Measurements from ENCODE around the gene LVRN.

DNA sequence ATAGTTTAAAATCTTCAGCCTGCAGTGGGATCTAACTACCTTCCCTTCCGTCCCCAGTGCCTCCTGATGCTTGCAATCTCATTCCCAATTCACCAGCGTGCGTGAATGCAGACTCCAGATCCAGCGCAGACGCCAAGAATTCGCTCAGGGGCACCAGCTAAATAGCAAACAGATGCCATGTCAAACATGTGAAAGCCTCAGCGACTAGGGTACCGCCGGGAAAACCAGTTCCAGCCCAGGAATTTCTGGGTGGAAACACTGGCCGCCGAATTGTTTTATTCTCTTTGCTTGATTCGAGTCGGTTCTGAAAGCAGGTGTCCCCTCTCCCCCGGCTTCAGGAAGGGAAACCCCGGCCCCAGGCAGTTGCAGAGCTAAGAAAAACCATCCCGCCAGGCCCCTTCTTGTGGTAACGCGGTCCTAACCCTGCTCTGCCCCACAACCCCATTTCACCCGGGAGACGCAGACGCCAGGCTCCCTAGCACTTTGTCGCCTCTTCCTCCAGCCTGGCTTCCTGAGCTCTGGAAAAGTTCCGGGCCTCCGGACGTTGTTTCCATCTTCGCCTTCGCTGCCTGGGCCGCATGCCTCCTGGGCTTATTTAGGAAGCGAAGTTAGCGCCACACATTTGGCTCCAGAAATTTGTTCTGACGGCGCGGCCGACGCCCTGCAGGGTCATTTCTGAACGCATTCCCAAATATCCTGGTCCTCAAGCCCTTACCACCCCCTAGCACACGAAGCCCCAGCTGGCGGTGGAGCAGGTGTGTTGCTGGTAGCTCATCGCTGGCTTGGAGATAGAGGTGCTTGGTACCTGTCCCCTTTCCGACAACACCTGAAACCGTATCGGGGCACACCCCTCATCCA lies 665 bp upstream of the LVRN start:
- TF ChIP-seq GATA2 (IDR thresholded peaks at IDR 0.05; ENCODE audit: low read depth, low read length) = no peak
- TF ChIP-seq GATA3 (IDR thresholded peaks at IDR 0.05; ENCODE audit: low read depth, low read length) = no peak

All from SH-SY5Y (cell line).